GM19397 (cell line): ENCODE data around the gene CA10.

Experiments
- ATAC-seq: cut with Tn5 transposase; IDR thresholded peaks from one replicate; pipeline ENCODE4 v1.9.1; 2021; ENCODE audit warnings: mild to moderate bottlenecking, moderate library complexity; ENCODE audit not compliant: unreplicated experiment

The CA10 gene

GRCh38 chr17:52049051-52049450 is 109.5 kb downstream of the CA10 start:
- no peak for ATAC-seq

GRCh38 chr17:52048137-52048898 is 110.2 kb downstream of the CA10 start:
- ATAC-seq: no peak

GRCh38 chr17:52047086-52047485 is 111.4 kb downstream of the CA10 start:
- ATAC-seq: no peak

DNA sequence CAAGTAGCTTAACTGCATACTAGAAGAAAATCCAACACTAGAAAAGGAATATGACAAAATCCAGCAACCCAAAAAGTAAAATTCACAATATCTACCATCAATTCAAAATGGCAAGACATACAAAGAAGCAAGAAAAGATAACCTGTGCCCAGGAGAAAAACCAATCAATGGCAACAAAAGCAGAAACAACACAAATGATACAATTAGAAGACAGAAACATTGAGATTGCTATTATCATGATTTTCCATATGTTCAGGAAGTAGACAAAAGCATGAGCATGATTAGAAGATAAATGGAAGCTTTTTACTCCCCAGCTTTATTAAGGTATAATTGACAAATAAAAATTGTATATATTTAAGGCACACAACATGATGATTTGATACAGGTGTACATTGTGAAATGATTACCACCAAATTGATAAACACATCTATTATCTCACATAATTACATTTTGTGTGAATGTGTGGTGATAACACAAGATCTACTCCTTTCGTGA is 117.3 kb downstream of the CA10 start:
- ATAC-seq: no peak

GRCh38 chr17:52036416-52036815 is 122.1 kb downstream of the CA10 start:
- ATAC-seq: no peak

GRCh38 chr17:52035336-52035915 is 123.1 kb downstream of the CA10 start:
- ATAC-seq: no peak

DNA sequence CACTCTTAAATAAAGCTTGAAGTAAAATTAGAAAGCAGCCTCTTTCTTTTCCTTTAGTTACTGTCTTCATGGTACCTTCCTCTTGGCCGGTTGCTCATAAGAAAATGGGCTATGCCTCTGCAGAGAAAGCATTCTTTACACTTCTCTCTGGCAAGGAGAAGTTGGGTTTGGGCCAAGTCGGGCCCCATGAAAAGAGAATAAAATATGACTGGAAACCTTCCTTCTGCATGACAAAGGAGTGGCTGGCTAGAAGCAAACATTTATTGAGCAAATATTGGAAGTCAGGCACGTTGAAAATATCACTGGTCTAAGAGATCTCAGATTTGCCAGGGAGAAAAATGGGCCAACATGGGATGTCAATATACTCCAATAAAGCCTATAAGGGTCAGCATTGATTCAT is 126.1 kb downstream of the CA10 start:
- no peak for ATAC-seq

- no peak for ATAC-seq
Observed at GRCh38 chr17:52030052-52030451, 128.5 kb downstream of the CA10 start.

DNA sequence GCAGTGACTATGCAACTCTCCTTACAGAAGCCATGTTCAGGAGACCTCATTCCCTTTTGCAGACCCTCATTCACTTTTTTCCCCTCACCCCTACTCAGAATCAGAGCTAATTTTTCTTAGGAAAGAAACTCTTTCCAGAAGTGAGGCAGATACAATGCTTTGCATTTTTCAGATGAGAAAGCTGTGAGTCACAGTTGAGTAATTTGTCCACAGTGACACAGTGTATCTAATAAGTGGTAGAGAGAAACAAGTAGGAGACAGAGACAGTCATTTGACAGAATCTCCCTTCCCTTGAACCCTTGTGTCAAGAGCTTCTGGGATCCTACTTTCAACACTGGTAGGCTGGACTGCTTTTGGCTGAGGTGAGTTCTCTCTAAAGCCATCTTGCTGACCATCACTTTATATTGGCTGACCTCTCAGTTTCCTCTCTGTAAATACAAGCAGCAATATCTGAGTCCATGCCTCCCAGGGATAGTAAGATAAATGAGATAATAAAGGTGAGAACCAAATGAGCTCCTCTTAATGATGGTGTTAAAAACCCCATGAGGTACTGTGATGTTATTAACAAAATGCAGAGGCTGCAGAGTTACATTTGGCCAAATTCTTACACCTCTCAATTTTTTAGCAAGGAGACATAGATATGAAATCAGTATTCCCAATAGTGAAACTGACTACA is 130.8 kb downstream of the CA10 start:
- ATAC-seq: no peak

DNA sequence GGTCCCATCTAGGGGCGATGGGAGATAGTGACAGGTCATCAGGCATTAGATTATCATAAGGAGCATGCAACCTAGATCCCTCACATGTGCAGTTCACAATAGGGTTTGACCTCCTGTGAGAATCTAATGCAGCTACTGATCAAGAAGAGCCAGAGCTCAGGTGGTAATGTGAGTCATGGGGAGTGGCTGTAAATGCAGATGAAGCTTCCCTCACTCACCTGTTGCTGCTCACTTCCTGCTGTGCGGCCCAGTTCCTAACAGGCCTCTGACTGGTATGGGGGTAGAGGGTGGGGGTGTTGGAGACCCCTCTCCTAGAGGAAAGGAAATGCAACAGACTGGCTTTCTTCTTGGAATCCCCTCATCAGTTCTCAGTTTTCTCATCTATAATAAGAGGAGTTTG is 131.4 kb downstream of the CA10 start:
- no peak for ATAC-seq

DNA sequence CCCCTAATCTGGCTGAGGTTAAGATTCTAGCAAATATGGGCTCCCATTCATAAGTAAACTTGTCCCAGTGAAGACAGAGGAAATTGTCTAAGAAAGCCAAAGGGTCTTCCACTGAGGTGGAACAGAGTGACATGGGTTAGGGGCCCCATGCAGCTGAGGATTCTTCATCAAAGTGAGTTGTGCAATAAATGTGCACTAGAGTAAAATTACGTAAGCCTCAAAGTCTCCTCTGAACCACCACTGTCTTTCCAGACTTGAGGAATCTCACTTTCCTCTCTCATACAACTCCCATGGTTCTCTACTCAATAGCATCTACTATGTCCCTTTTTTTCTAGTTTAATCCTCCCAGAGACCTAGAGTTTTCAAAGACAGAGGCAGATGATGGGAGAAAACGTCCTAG is 132.4 kb downstream of the CA10 start:
- ATAC-seq: no peak

- ATAC-seq: no peak
Observed at GRCh38 chr17:52025236-52025635, 133.3 kb downstream of the CA10 start.

DNA sequence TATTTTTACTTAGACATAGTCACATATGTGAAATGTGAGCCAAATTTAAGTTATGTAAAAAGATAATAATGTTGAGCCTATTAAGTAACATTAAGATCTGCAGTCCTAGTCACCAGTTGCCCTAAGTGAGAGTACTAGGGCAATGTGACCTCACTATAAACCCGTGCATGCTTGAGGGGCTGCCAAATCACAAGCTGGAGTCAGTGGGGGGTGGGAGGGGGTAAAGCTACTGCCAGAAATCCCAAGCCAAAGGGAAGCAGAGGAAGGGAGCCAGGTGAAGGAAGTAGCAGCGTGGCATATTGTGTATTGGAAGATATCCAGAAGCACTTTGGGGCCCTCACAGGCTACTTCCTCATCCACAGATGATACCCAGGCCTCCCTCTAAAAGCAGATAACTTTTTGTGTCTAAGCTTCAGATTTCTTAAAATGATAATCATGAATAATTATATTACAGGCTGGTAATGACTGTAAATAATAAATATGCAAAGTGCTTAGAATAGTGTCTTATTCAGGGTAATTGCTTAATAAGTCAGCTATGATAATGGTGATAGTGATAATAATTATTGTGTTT is 134.1 kb downstream of the CA10 start:
- ATAC-seq: no peak

- no peak for ATAC-seq
Observed at GRCh38 chr17:52011064-52011463, 147.4 kb downstream of the CA10 start.

DNA sequence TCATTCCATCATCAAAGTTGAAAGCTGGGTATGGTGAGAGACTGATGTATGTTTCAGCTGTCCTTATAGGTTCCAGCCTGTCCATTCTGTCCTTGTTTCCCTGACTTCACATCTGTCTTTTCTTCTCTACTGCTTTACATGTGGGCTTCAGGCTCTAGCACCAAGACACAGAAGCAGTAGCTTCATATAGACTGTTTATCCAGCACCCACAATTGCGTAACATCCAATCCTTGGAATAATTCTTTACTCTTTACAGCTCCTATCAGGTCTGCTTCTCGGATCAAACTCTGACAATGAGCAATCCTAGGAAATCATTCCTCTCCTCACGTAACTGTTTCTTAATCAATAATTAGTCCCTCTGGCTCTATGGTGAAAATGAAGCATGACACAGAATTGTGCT is 158.9 kb downstream of the CA10 start:
- no peak for ATAC-seq

- ATAC-seq: no peak
Observed at GRCh38 chr17:51997723-51998122, 160.8 kb downstream of the CA10 start.

DNA sequence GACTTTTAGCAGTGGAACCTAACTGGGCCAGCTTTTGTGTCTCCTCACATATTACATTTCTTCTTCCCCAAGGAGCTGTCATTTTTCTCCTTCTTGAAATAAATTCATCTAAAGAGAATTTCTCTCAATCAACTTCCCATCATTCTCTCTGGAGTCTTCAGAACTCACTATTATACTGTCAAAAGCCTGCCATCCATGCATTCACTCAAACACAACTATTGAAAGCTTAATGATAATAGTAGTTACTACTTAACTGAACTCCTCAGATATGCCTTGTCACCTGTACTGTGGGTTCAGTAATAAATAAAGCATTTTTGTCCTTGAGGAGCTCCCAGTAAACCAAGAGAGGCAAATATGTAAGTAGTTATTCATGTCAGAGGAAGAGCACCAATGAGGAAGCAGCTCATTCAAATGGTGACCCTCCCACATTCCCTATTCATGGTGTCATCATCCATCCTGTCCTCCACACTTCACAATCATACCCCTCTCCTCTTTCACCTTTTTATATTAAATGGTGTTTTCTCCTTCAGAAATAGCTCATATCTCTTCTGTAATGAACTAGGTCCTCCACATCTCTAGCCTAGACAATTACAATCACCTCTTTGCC is 162.6 kb downstream of the CA10 start:
- no peak for ATAC-seq

GRCh38 chr17:51992864-51993416 is 165.6 kb downstream of the CA10 start:
- no peak for ATAC-seq

- no peak for ATAC-seq
Observed at GRCh38 chr17:51971121-51971520, 187.4 kb downstream of the CA10 start.

DNA sequence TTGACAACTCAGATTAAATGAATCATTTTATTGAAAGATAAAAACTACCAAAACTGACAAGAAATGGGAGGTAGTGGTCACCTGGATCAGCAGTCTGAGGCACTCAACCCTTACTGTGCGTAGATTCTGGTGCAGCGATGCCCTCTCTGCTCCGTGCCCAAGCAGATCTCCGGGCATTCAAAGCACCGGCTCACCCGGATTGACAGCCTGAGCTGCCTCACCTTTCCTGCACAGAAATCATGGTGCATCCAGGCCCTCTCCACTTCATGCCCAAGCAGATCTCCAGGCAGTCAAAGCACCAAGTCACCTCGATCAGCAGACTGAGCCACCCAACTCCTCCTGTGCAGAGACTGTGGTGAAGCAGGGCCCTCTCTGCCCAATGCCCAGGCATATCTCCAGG is 196.8 kb downstream of the CA10 start:
- no peak for ATAC-seq

GRCh38 chr17:51957786-51958185 is 200.7 kb downstream of the CA10 start:
- no peak for ATAC-seq
